Astrocyte of the spinal cord (primary cell): Measurements from ENCODE around the gene PADI2.

Experiments
- DNase-seq: peaks from one replicate; pipeline ENCODE4 v3.0.0; 2011; ENCODE audit warnings: low read depth, low spot score
- H3K4me3 ChIP-seq: 2 replicates; pipeline ENCODE4 v1.5.1; 2011; ENCODE audit warnings: low read depth, mild to moderate bottlenecking, low read length, moderate library complexity
- in situ Hi-C: cut with HindIII; loops from 2 replicates; pipeline ENCODE4 v1.10.0; 2017; ENCODE audit warnings: low sequenced_read_pairs
- TF ChIP-seq, protein P1 (sequence below): IDR thresholded peaks from 2 replicates; pipeline ENCODE4 v1.5.1; 2012; ENCODE audit warnings: low read depth, mild to moderate bottlenecking, low read length, inconsistent platforms

PADI2 gene

DNA sequence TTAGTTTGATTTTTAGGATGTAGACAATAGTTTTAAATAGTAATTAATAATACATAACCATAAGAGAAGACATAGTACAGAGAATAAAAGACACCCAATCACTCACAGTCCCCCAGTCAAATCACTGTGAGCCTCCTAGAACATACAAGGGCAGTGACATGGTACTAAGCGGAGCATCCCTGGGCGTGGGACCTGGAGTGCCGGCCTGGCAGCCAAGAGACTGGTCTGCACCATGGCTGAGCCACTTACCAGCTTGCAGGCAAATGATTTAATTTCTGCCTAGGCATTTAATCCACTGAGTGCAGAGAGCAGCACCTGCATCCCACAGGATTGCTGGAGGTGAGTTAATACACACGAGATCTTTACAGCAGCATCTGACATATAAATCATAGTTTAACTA lies 85.8 kb downstream of the PADI2 start:
- H3K4me3 ChIP-seq = no peak overlapping the region
- no peak for DNase-seq
- in situ Hi-C loops = no loop called here
- TF ChIP-seq, protein P1, sequence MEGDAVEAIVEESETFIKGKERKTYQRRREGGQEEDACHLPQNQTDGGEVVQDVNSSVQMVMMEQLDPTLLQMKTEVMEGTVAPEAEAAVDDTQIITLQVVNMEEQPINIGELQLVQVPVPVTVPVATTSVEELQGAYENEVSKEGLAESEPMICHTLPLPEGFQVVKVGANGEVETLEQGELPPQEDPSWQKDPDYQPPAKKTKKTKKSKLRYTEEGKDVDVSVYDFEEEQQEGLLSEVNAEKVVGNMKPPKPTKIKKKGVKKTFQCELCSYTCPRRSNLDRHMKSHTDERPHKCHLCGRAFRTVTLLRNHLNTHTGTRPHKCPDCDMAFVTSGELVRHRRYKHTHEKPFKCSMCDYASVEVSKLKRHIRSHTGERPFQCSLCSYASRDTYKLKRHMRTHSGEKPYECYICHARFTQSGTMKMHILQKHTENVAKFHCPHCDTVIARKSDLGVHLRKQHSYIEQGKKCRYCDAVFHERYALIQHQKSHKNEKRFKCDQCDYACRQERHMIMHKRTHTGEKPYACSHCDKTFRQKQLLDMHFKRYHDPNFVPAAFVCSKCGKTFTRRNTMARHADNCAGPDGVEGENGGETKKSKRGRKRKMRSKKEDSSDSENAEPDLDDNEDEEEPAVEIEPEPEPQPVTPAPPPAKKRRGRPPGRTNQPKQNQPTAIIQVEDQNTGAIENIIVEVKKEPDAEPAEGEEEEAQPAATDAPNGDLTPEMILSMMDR = no peak

DNA sequence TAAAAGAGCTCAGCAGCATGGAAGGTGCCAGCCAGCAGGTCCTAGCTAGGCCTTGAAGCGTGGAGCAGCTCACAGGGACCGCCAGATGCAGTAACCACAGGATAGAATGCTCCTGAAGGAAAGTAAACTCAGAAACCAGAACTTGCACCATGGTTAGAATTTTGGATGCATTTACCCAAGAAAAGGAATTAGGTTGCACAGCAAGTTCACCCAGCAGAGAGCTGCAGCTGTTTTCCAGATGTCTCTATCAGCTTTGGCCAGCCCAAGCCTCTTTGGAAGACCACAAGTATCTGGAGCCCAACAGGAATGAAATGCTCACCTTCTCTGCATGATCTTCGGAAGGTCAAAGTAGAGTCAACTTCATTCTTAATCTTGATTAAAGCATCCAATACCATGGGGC lies 86.5 kb downstream of the PADI2 start:
- no peak overlapping the region for H3K4me3 ChIP-seq
- in situ Hi-C loops = no loop called here
- DNase-seq = no peak
- TF ChIP-seq, protein P1 = no peak

DNA sequence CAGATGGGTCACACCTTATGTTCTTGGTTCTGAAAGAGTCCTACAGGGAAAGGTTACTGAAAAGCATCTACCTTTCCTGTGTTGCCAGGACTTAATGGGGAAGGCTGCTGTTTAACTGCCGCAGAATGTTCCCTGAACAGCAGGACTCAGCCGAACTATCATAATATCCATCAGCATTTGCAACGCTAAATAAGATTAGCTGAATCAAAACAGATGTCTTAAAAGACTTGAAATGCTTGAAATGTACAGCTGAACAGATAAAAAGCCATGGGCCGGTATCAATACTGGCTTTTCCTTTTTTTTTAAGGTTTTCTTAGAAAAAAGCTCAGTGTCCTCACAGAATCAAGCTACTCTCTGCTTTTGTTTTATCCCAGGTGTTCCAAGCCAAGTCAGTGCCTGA lies 87.8 kb downstream of the PADI2 start:
- no peak for DNase-seq
- in situ Hi-C loops = no loop called here
- TF ChIP-seq, protein P1 = no peak
- H3K4me3 ChIP-seq = no peak overlapping the region

DNA sequence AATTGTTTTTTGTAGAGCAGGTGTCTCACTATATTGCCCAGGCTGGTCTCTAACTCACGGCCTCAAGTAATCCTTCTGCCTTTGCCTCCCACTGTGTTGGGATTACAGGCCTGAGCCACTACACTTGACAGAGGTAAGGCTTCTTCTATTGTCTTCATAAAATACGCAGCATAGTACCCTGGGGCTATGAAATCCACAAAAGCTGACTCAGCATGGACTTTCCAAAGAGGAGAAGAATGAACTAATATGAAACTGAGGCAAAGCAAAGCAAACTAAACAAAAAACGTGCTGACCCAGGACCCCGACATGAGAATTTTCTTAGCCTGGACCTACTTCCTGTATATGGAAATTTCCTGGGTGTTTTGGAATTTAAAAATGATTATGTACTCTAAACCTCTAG lies 89.0 kb downstream of the PADI2 start:
- TF ChIP-seq, protein P1 = no peak
- in situ Hi-C loops = no loop called here
- H3K4me3 ChIP-seq = no peak overlapping the region
- DNase-seq = no peak

DNA sequence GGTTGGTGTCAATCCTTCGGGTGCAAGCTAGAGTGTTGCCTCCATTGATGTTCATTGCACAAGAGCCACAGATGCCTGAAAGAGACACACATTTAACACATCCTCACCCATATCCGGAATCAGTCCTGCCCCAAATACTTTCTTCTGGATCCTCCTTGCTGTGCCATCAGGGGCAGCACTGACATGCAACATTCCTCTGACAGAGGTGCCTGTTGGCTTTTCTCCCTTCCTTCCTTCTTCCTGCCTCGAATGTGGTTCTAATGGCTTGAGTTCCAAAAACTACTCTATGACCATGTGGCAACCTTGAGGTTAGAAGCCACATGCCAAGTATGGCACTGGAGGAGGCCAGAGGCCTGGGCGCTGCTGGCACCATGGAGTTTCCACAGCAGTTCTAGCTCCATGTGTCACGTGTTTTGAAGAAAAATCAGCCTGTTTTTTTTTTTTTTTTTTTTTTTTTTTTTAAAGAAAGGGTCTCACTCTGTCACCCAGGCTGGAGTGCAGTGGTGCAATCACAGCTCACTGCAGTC lies 90.5 kb downstream of the PADI2 start:
- TF ChIP-seq, protein P1 = no peak
- no peak for DNase-seq
- no peak overlapping the region for H3K4me3 ChIP-seq
- in situ Hi-C loops = no loop called here

DNA sequence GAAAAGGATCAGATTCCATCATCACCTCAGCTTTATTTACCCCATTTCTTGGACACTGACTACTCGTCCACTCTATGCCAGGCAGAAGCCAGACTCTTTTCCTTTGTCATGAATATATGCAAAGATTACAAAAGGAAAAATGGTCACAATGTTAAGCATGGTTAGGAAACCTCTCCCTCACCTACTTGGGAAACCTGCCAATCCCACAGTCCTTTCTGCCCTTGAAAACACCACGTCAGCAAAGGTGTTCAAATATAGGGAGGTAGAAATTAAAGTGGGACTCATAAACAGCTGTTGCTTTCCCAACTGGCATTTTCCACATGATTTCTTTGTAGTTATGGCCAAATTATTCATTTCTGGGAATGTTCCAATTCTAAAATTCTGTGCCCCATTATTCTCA lies 91.4 kb downstream of the PADI2 start:
- in situ Hi-C loops = no loop called here
- no peak overlapping the region for H3K4me3 ChIP-seq
- TF ChIP-seq, protein P1 = no peak
- no peak for DNase-seq

DNA sequence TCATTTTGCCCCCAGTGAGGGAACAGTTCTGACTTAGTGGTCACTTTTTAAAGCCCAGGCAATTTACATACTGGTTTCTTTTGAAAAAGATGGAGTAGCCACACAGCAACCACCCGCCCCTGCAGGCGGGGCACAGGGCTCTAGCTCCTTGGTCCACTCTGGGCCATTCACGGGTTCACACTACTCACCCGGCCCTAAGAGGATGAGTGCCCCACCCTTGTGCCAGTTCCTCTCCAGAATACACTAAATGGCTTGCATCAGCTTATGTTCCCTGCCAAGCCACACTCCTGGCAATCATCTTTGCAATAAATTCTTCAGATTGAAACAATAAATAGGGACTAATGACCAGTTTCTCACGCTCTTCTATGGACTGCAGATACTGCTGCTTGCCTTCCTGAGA lies 91.8 kb downstream of the PADI2 start:
- no peak for DNase-seq
- in situ Hi-C loops = no loop called here
- no peak overlapping the region for H3K4me3 ChIP-seq
- TF ChIP-seq, protein P1 = no peak
